Measurements from ENCODE around the gene ZNF324. TPM values are rescaled to one million over a fixed set of nuclear protein-coding genes. Genes with fewer than 3 reads are reported as not detected.

ZNF324 gene
- total RNA-seq, 2 donors from 2014 or later: 19.8 to 31.7 TPM

DNA sequence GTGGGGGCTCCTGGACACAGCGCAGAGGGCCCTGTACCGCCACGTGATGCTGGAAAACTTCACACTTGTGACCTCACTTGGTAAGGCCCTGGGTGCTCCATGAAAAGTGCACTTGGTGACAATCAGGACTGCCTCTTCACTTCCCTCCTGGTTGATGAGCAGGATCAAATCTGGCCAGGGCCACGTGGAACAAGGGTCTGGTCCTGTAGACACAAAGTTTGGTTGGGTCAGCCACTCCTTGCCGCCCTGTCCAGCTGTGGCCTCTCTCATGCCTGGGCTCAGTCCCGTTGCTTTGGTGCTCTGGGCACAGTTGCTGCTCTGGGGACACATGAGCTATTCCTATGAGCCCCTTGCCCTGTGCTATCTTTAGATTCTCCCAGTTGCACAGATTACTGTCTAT, 13.1 kb upstream of the ZNF324 start:
- Histone ChIP-seq H3K36me3 (no peaks in the 10 kb centered on the region), H3K27ac (no peak overlapping the region)

DNA sequence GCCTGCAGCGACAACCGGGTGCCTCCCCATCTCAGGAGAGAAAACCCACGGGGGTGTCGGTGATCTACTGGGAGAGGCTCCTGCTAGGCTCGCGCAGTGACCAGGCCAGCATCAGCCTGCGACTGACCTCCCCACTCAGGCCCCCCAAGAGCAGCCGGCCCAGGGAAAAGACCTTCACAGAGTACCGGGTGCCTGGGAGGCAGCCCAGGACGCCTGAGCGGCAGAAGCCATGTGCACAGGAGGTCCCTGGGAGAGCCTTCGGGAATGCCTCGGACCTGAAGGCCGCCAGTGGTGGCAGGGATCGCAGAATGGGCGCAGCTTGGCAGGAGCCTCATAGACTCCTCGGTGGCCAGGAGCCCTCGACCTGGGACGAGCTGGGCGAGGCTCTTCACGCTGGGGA, 11.6 kb upstream of the ZNF324 start:
- Histone ChIP-seq H3K27me3 (replicated peaks; ENCODE audit: insufficient read depth) (no peaks in the 10 kb centered on the region), H3K4me1 (ENCODE audit: control insufficient read depth in 1 of 2, low read depth in 2 of 2) (peaks cover 0 to 12% of the 10 kb centered on the region in 2 donors), H3K36me3 (no peaks in the 10 kb centered on the region), H3K4me3 (no peak overlapping the region), H3K9me3 (no peaks in the 10 kb centered on the region), H3K27ac (no peak overlapping the region)
- no peak for ATAC-seq (ENCODE audit: insufficient number of reproducible peaks, low FRiP score, low read depth)
- TF ChIP-seq, protein P1, sequence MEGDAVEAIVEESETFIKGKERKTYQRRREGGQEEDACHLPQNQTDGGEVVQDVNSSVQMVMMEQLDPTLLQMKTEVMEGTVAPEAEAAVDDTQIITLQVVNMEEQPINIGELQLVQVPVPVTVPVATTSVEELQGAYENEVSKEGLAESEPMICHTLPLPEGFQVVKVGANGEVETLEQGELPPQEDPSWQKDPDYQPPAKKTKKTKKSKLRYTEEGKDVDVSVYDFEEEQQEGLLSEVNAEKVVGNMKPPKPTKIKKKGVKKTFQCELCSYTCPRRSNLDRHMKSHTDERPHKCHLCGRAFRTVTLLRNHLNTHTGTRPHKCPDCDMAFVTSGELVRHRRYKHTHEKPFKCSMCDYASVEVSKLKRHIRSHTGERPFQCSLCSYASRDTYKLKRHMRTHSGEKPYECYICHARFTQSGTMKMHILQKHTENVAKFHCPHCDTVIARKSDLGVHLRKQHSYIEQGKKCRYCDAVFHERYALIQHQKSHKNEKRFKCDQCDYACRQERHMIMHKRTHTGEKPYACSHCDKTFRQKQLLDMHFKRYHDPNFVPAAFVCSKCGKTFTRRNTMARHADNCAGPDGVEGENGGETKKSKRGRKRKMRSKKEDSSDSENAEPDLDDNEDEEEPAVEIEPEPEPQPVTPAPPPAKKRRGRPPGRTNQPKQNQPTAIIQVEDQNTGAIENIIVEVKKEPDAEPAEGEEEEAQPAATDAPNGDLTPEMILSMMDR (IDR thresholded peaks at IDR 0.05): no peak
- DNase-seq (ENCODE audit: low spot score): no peak

More for the DNA sequence above, 13.1 kb upstream of the ZNF324 start:
- H3K9me3 ChIP-seq: no peaks in the 10 kb centered on the region
- H3K4me3 ChIP-seq: no peak overlapping the region
- DNase-seq (ENCODE audit: low spot score) (no peak), ATAC-seq (ENCODE audit: insufficient number of reproducible peaks, low FRiP score, low read depth) (no peak)
- no peaks in the 10 kb centered on the region for H3K27me3 ChIP-seq (replicated peaks; ENCODE audit: insufficient read depth)
- TF ChIP-seq, protein P1 (IDR thresholded peaks at IDR 0.05): no peak
- peaks cover 0 to 12% of the 10 kb centered on the region in 2 donors for H3K4me1 ChIP-seq (ENCODE audit: control insufficient read depth in 1 of 2, low read depth in 2 of 2)

DNA sequence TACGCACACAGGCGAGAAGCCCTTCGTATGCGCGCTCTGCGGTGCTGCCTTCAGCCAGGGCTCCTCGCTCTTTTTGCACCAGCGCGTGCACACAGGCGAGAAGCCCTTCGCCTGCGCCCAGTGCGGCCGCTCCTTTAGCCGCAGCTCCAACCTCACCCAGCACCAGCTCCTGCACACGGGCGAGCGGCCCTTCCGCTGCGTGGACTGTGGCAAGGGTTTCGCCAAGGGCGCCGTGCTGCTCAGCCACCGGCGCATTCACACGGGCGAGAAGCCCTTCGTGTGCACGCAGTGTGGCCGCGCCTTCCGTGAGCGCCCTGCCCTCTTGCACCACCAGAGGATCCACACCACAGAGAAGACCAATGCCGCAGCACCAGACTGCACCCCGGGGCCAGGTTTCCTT, 10.8 kb upstream of the ZNF324 start:
- Histone ChIP-seq H3K9me3 (no peaks in the 10 kb centered on the region), H3K4me1 (ENCODE audit: control insufficient read depth in 1 of 2, low read depth in 2 of 2) (peaks cover 0 to 8% of the 10 kb centered on the region in 2 donors), H3K27ac (no peak overlapping the region), H3K4me3 (no peak overlapping the region), H3K27me3 (replicated peaks; ENCODE audit: insufficient read depth) (no peaks in the 10 kb centered on the region), H3K36me3 (no peaks in the 10 kb centered on the region)
- ATAC-seq (ENCODE audit: insufficient number of reproducible peaks, low FRiP score, low read depth): no peak
- TF ChIP-seq, protein P1 (IDR thresholded peaks at IDR 0.05): no peak
- no peak for DNase-seq (ENCODE audit: low spot score)

DNA sequence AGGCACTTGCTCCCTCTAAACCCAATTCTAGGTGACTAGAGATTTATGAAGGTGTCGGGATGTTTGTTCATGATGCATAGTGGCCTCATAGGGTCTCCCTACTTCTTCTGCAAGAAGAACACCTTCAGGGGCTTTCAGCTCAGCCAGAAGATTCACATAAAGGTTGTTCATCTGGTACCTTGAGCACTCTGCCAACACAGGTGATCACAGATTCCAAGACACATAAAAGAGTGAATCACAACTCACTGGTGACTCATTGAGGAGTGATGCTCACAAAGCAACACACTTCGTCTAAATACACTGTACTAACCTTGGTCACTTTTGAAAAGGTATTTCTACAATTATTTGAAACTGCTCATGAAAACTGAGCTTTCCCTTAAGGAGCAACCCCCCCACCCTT, 6.8 kb upstream of the ZNF324 start:
- H3K27ac ChIP-seq: no peak overlapping the region
- no peaks in the 10 kb centered on the region for H3K4me1 ChIP-seq (ENCODE audit: control insufficient read depth in 1 of 2, low read depth in 2 of 2)
- TF ChIP-seq, protein P1 (IDR thresholded peaks at IDR 0.05): no peak
- H3K36me3 ChIP-seq: no peaks in the 10 kb centered on the region
- H3K4me3 ChIP-seq: no peak overlapping the region
- DNase-seq (ENCODE audit: low spot score) (no peak), ATAC-seq (ENCODE audit: insufficient number of reproducible peaks, low FRiP score, low read depth) (no peak)
- H3K9me3 ChIP-seq: no peaks in the 10 kb centered on the region
- no peaks in the 10 kb centered on the region for H3K27me3 ChIP-seq (replicated peaks; ENCODE audit: insufficient read depth)

DNA sequence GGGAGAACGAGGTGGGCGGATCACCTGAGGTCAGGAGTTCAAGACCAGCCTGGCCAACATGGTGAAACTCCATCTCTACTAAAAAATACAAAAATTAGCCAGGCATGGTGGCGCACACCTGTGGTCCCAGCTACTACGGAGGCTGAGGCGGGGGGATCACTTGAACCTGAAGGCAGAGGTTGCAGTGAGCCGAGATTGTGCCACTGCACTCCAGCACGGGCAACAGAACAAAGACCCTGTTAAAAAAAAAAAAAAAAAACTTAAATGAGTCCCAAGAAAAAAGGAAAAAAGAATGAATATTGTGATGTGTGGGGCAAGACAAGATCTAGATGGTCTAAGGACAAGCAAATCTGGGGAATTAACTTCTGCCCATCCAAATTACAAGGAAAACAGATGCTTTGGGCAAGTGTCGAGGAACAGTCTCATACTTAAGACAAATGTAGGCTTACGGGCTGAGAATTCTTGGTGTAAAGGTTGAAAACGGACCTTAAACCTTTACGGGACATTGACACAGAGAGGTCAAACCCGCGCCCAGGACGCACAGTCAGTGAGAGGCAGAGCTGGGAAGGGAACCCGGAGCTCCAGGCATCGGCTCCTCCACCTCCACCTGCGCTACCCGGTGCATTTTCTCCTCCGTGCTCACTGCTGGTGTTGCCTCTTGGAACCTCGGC, 656 bp upstream of the ZNF324 start:
- ATAC-seq (ENCODE audit: insufficient number of reproducible peaks, low FRiP score, low read depth) (no peak), DNase-seq (ENCODE audit: low spot score) (no peak)
- H3K9me3 ChIP-seq: no peaks in the 10 kb centered on the region
- peaks cover 11 to 21% of the 10 kb centered on the region in 2 donors for H3K4me1 ChIP-seq (ENCODE audit: control insufficient read depth in 1 of 2, low read depth in 2 of 2)
- peak overlapping the region in 1 of 2 donors; percentile 80 for H3K27ac ChIP-seq
- peak overlapping the region; percentile 100 for H3K4me3 ChIP-seq
- no peaks in the 10 kb centered on the region for H3K27me3 ChIP-seq (replicated peaks; ENCODE audit: insufficient read depth)
- H3K36me3 ChIP-seq: peaks cover 12% of the 10 kb centered on the region
- TF ChIP-seq, protein P1 (IDR thresholded peaks at IDR 0.05): no peak

Data from thoracic aorta (tissue), 2 donors.